OCI-LY1 (cell line): Measurements from ENCODE around the gene ADAM12.

Experiments
- H2AFZ ChIP-seq: fragments of 200-600 bp; sonication (generic), shearing (Covaris generic); 2 replicates; pipeline ENCODE4 v1.6.0; 2014; ENCODE audit warnings: antibody characterized with exemption, mild to moderate bottlenecking, low read length
- H3F3A ChIP-seq: fragments of 200-600 bp; sonication (generic), shearing (Covaris generic); 2 replicates; pipeline ENCODE4 v1.6.0; 2014; ENCODE audit warnings: mild to moderate bottlenecking, antibody characterized with exemption, low read length, moderate library complexity; ENCODE audit not compliant: insufficient read depth
- H3K27ac ChIP-seq: fragments of 200-600 bp; sonication (generic); 2 replicates; pipeline ENCODE4 v1.5.1; 2014; ENCODE audit warnings: low read length, mixed run types, mild to moderate bottlenecking, low read depth; ENCODE audit not compliant: poor library complexity, severe bottlenecking
- H3K27me3 ChIP-seq: fragments of 200-600 bp; sonication (generic); 2 replicates; pipeline ENCODE4 v1.6.0; 2014; ENCODE audit warnings: antibody characterized with exemption, mild to moderate bottlenecking, low read length, moderate library complexity; ENCODE audit not compliant: insufficient read depth
- H3K36me3 ChIP-seq: fragments of 200-600 bp; sonication (generic); 2 replicates; pipeline ENCODE4 v1.6.1; 2014; ENCODE audit warnings: mild to moderate bottlenecking, antibody characterized with exemption, low read length, moderate library complexity, mixed read lengths; ENCODE audit not compliant: insufficient read depth
- H3K4me1 ChIP-seq: fragments of 200-600 bp; sonication (generic); 2 replicates; pipeline ENCODE4 v1.5.1; 2014; ENCODE audit warnings: mild to moderate bottlenecking, low read length, moderate library complexity; ENCODE audit not compliant: insufficient read depth, severe bottlenecking
- H3K4me2 ChIP-seq: fragments of 200-600 bp; sonication (generic), shearing (Covaris generic); 2 replicates; pipeline ENCODE4 v1.6.1; 2014; ENCODE audit warnings: low read length
- H3K4me3 ChIP-seq: fragments of 200-600 bp; sonication (generic); 2 replicates; pipeline ENCODE4 v1.5.1; 2014; ENCODE audit warnings: low read length, low read depth, mild to moderate bottlenecking, mixed read lengths; ENCODE audit not compliant: poor library complexity, severe bottlenecking
- H3K79me2 ChIP-seq: fragments of 200-600 bp; shearing (Covaris generic); 2 replicates; pipeline ENCODE4 v1.6.1; 2016; ENCODE audit warnings: mixed run types, low read length, mixed read lengths; ENCODE audit not compliant: insufficient read depth
- H3K9ac ChIP-seq: fragments of 200-600 bp; sonication (generic), shearing (Covaris generic); 2 replicates; pipeline ENCODE4 v1.6.1; 2014; ENCODE audit warnings: mild to moderate bottlenecking, low read length, mixed read lengths
- H3K9me2 ChIP-seq: fragments of 200-600 bp; sonication (generic), shearing (Covaris generic); 2 replicates; pipeline ENCODE4 v1.6.1; 2014; ENCODE audit warnings: low read depth, mild to moderate bottlenecking, low read length, mixed read lengths
- H3K9me3 ChIP-seq: fragments of 200-600 bp; shearing (Covaris generic); 2 replicates; pipeline ENCODE4 v1.6.1; 2014; ENCODE audit warnings: low read length, mixed read lengths
- H4K20me1 ChIP-seq: fragments of 200-600 bp; sonication (generic), shearing (Covaris generic); 2 replicates; pipeline ENCODE4 v1.6.0; 2016; ENCODE audit warnings: mild to moderate bottlenecking, low read length; ENCODE audit not compliant: insufficient read depth
- CTCF ChIP-seq: fragments of 200-600 bp; sonication (generic), shearing (Covaris generic); IDR thresholded peaks from 2 replicates; pipeline ENCODE4 v1.5.1; 2017; ENCODE audit warnings: mild to moderate bottlenecking, antibody characterized with exemption, low read length, moderate library complexity, mixed read lengths
- EZH2 ChIP-seq: fragments of 200-600 bp; sonication (generic), shearing (Covaris generic); IDR thresholded peaks from 2 replicates; pipeline ENCODE4 v1.8.0; 2017; ENCODE audit warnings: borderline replicate concordance, mixed run types, mild to moderate bottlenecking, antibody characterized with exemption, low read length, moderate library complexity, mixed read lengths

The ADAM12 gene

GRCh38 chr10:126147866-126148587 lies 240.2 kb downstream of the ADAM12 start:
- no peaks in the 10 kb centered on the region for H3K36me3 ChIP-seq
- H3K4me2 ChIP-seq, result no peak overlapping the region
- no peak for TF ChIP-seq CTCF
- TF ChIP-seq EZH2, result no peak
- H2AFZ ChIP-seq, result no peak overlapping the region
- H3K4me1 ChIP-seq, result no peaks in the 10 kb centered on the region
- no peaks in the 10 kb centered on the region for H3K9me3 ChIP-seq
- H3K9ac ChIP-seq, result no peak overlapping the region
- H3K9me2 ChIP-seq, result no peaks in the 10 kb centered on the region
- H3K79me2 ChIP-seq, result no peaks in the 10 kb centered on the region
- H4K20me1 ChIP-seq, result no peaks in the 10 kb centered on the region
- no peaks in the 10 kb centered on the region for H3F3A ChIP-seq
- H3K4me3 ChIP-seq, result no peak overlapping the region
- H3K27ac ChIP-seq, result no peak overlapping the region
- no peaks in the 10 kb centered on the region for H3K27me3 ChIP-seq

- H3F3A ChIP-seq, result no peaks in the 10 kb centered on the region
- no peak overlapping the region for H3K27ac ChIP-seq
- no peaks in the 10 kb centered on the region for H3K9me2 ChIP-seq
- H4K20me1 ChIP-seq, result no peaks in the 10 kb centered on the region
- no peaks in the 10 kb centered on the region for H3K27me3 ChIP-seq
- no peak overlapping the region for H3K4me3 ChIP-seq
- H3K36me3 ChIP-seq, result no peaks in the 10 kb centered on the region
- TF ChIP-seq CTCF (no peak), EZH2 (no peak)
- H3K9me3 ChIP-seq, result no peaks in the 10 kb centered on the region
- H3K4me2 ChIP-seq, result no peak overlapping the region
- no peak overlapping the region for H3K9ac ChIP-seq
- no peaks in the 10 kb centered on the region for H3K79me2 ChIP-seq
- H2AFZ ChIP-seq, result no peak overlapping the region
- no peaks in the 10 kb centered on the region for H3K4me1 ChIP-seq
Measured at GRCh38 chr10:126146771-126147170, 241.5 kb downstream of the ADAM12 start.

- no peaks in the 10 kb centered on the region for H3K9me3 ChIP-seq
- TF ChIP-seq EZH2, result no peak
- no peak for TF ChIP-seq CTCF
- no peaks in the 10 kb centered on the region for H3F3A ChIP-seq
- no peak overlapping the region for H2AFZ ChIP-seq
- H3K79me2 ChIP-seq, result no peaks in the 10 kb centered on the region
- no peak overlapping the region for H3K27ac ChIP-seq
- H3K4me1 ChIP-seq, result no peaks in the 10 kb centered on the region
- no peaks in the 10 kb centered on the region for H4K20me1 ChIP-seq
- no peaks in the 10 kb centered on the region for H3K27me3 ChIP-seq
- H3K36me3 ChIP-seq, result no peaks in the 10 kb centered on the region
- no peak overlapping the region for H3K4me2 ChIP-seq
- H3K9me2 ChIP-seq, result no peaks in the 10 kb centered on the region
- H3K4me3 ChIP-seq, result no peak overlapping the region
- no peak overlapping the region for H3K9ac ChIP-seq
Measured at GRCh38 chr10:126143117-126143516, 245.2 kb downstream of the ADAM12 start.
